Esophagus squamous epithelium (tissue), 4 donors: Measurements from ENCODE around the gene CYP26B1.

Experiments used
- CTCF ChIP-seq, 6 experiments: fragments of 450-650 bp in 4 of 6; fragments of 200-600 bp in 2 of 6; sonication (generic) in 2 of 6; IDR thresholded peaks; one replicate each; pipeline ENCODE4 v1.5.1; 2016 to 2019; ENCODE audit warnings: antibody characterized with exemption in 6 of 6, mild to moderate bottlenecking in 4 of 6, moderate library complexity in 4 of 6
- POLR2A ChIP-seq, 4 donors: fragments of 450-650 bp; IDR thresholded peaks; one replicate each; pipeline ENCODE4 v1.6.1; 2017; ENCODE audit warnings: antibody characterized with exemption in 4 of 4, mild to moderate bottlenecking in 4 of 4, moderate library complexity in 3 of 4

DNA sequence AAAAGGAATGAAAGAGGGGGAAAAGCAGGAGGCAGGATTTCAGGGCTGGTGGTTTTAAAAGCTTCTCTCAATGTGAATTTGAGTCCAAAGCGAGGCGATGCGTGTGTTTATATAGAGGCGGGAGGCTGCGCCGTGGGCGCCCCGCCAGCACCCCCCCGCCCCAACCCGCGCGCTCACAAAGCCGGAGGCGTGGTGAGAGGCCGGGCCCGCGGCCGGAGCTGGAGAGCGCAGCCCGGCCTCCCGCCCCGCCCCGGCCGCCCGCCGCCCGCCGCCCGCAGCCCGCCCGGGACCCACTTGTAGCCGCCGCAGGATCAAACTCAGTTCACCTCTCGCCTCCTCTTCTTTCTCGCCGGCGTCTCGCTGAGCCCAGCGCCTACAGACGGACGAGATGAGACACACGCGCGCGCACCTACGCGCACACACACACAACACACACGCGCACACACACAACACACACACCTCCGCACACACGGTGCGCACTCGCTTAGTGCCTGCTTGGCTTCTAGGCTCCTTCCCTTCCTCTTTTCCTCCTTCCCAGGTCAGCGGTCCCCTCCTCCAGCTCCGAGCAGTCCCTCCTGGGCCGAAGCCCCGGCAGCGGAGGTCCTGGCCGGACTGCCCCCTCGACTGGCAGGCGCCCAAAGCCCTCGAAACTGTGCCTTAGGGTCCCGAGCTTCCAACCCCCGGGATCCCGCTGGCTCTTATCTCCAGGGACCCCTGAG is 1.3 kb upstream of the CYP26B1 start:
- TF ChIP-seq CTCF (IDR thresholded peaks at IDR 0.05) (no peak), POLR2A (IDR thresholded peaks at IDR 0.05) (no peak)
